Tongue (tissue), 1 donor: ENCODE measurements around the gene C11orf24. TPM values are rescaled to one million over a fixed set of nuclear protein-coding genes. Genes with fewer than 3 reads are reported as not detected.

Experiments used
- total RNA-seq: library from RNA; depleted of rRNA; stranded (reverse); fragments of >200 nt; gene quantifications from one replicate; pipeline ENCODE4 v1.2.3, GENCODE V29; 2014

C11orf24 gene
- total RNA-seq, 1 donor from 2014 or later = 18.2 TPM

Other genes starting within 250 kb of the C11orf24 start
- gene NDUFS8, start 241.3 kb downstream of the C11orf24 start, total RNA-seq = 83.0 TPM
- 30.4 TPM for gene TCIRG1, start 232.9 kb downstream of the C11orf24 start, total RNA-seq
- gene CHKA, start 150.6 kb downstream of the C11orf24 start, total RNA-seq = 19.0 TPM
- gene KMT5B, start 58.7 kb downstream of the C11orf24 start, total RNA-seq = 54.7 TPM
- gene LRP5, start 40.6 kb upstream of the C11orf24 start, total RNA-seq = 67.5 TPM
- gene PPP6R3, start 188.8 kb upstream of the C11orf24 start, total RNA-seq = 192 TPM